Measurements from ENCODE around the gene PDE1C. TPM values are rescaled to one million over a fixed set of nuclear protein-coding genes. Genes with fewer than 3 reads are reported as not detected.

Gene PDE1C
- total RNA-seq, 1 experiment from 2014 or later, result 14.1 TPM

DNA sequence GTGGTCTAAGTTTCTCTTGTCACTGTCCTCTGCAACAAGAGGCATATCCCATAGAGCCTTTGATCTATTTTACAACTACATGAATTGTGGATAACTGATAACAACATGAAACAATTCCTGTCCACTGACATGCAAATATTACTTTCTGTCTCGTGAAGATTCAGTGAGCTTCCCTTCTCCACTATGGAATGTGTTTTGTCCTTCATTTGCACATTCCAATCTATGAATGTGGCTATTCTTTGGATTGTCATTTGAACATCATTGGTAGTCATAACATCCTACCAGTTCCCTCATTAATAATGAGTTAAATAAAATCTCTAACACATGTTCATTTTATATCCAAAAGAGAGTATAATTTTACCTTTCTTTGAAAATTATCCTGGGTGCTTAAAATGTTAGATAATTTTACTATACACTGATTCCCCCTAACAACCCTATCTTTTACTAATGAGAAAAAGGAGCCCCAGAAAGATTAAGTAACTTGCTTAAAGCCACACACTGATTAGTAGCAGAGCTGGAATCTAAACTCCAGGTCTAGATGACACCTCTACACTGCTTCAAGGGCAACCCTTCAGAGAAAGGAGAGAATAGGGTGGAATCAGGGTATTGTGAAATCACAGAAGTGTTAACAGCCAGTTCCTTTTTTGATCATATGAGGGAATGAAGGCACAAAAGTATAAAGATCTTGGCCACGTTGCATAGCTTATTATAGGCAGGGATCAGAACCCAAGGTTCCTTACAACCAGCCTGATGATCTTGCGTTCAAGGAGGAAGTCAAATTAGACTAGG, 39.1 kb downstream of the PDE1C start:
- H3K4me2 ChIP-seq (ENCODE audit: low read length), result no peak overlapping the region
- no peaks in the 10 kb centered on the region for H3K9me3 ChIP-seq (ENCODE audit: low read length)
- peaks cover 28% of the 10 kb centered on the region for H3K4me1 ChIP-seq (ENCODE audit: insufficient read depth, low read length)
- no peak overlapping the region for H3K4me3 ChIP-seq (ENCODE audit: low read length)
- DNase-seq, result no peak
- no peaks in the 10 kb centered on the region for H3K36me3 ChIP-seq (ENCODE audit: low read depth, low read length)
- ChIA-PET CTCF (no interaction called here), POLR2A (ENCODE audit: unreplicated experiment) (no interaction called here)
- no peaks in the 10 kb centered on the region for H3K9me2 ChIP-seq (replicated peaks; ENCODE audit: low read length)
- H3F3A ChIP-seq (ENCODE audit: low read length, unreplicated experiment), result no peaks in the 10 kb centered on the region
- H3K27me3 ChIP-seq (ENCODE audit: low read length), result no peaks in the 10 kb centered on the region
- no peak overlapping the region for H2AFZ ChIP-seq (ENCODE audit: low read length)
- ATAC-seq, result no peak
- H4K20me1 ChIP-seq (ENCODE audit: low read length), result no peaks in the 10 kb centered on the region
- TF ChIP-seq, protein P1, sequence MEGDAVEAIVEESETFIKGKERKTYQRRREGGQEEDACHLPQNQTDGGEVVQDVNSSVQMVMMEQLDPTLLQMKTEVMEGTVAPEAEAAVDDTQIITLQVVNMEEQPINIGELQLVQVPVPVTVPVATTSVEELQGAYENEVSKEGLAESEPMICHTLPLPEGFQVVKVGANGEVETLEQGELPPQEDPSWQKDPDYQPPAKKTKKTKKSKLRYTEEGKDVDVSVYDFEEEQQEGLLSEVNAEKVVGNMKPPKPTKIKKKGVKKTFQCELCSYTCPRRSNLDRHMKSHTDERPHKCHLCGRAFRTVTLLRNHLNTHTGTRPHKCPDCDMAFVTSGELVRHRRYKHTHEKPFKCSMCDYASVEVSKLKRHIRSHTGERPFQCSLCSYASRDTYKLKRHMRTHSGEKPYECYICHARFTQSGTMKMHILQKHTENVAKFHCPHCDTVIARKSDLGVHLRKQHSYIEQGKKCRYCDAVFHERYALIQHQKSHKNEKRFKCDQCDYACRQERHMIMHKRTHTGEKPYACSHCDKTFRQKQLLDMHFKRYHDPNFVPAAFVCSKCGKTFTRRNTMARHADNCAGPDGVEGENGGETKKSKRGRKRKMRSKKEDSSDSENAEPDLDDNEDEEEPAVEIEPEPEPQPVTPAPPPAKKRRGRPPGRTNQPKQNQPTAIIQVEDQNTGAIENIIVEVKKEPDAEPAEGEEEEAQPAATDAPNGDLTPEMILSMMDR (conservative IDR thresholded peaks at IDR 0.05; ENCODE audit: low read depth, low read length), result no peak
- TF ChIP-seq EZH2phosphoT487 (IDR thresholded peaks at IDR 0.05; ENCODE audit: borderline replicate concordance, low read length) (no peak), EZH2 (IDR thresholded peaks at IDR 0.05; ENCODE audit: low read length, unreplicated experiment) (no peak)
- H3K79me2 ChIP-seq (ENCODE audit: low read length), result no peaks in the 10 kb centered on the region
- no peak overlapping the region for H3K9ac ChIP-seq (ENCODE audit: low read length)
- H3K27ac ChIP-seq (ENCODE audit: low read length), result no peak overlapping the region
- no TSS peak for BruUV-seq (replicated peaks)
- intact Hi-C loops (cut with micrococcal nuclease), result no loop called here

- H3K27me3 ChIP-seq (ENCODE audit: low read length), result no peaks in the 10 kb centered on the region
- H3K36me3 ChIP-seq (ENCODE audit: low read depth, low read length), result no peaks in the 10 kb centered on the region
- DNase-seq (no peak), ATAC-seq (no peak)
- CTCF ChIA-PET, result no interaction called here
- H3K4me2 ChIP-seq (ENCODE audit: low read length), result no peak overlapping the region
- no peak overlapping the region for H3K27ac ChIP-seq (ENCODE audit: low read length)
- no peaks in the 10 kb centered on the region for H3K79me2 ChIP-seq (ENCODE audit: low read length)
- intact Hi-C loops (cut with micrococcal nuclease), result no loop called here
- no peak overlapping the region for H3K9ac ChIP-seq (ENCODE audit: low read length)
- BruUV-seq (replicated peaks), result no TSS peak
- H2AFZ ChIP-seq (ENCODE audit: low read length), result no peak overlapping the region
- H3K9me2 ChIP-seq (replicated peaks; ENCODE audit: low read length), result no peaks in the 10 kb centered on the region
- H3F3A ChIP-seq (ENCODE audit: low read length, unreplicated experiment), result no peaks in the 10 kb centered on the region
- no peaks in the 10 kb centered on the region for H3K4me1 ChIP-seq (ENCODE audit: insufficient read depth, low read length)
- POLR2A ChIA-PET (ENCODE audit: unreplicated experiment), result no interaction called here
- H3K4me3 ChIP-seq (ENCODE audit: low read length), result no peak overlapping the region
- TF ChIP-seq EZH2 (IDR thresholded peaks at IDR 0.05; ENCODE audit: low read length, unreplicated experiment), result no peak
- no peak for TF ChIP-seq EZH2phosphoT487 (IDR thresholded peaks at IDR 0.05; ENCODE audit: borderline replicate concordance, low read length)
- TF ChIP-seq, protein P1 (conservative IDR thresholded peaks at IDR 0.05; ENCODE audit: low read depth, low read length), result no peak
- no peaks in the 10 kb centered on the region for H4K20me1 ChIP-seq (ENCODE audit: low read length)
- H3K9me3 ChIP-seq (ENCODE audit: low read length), result no peaks in the 10 kb centered on the region
Observed at GRCh38 chr7:32026083-32026425, 44.2 kb downstream of the PDE1C start.

DNA sequence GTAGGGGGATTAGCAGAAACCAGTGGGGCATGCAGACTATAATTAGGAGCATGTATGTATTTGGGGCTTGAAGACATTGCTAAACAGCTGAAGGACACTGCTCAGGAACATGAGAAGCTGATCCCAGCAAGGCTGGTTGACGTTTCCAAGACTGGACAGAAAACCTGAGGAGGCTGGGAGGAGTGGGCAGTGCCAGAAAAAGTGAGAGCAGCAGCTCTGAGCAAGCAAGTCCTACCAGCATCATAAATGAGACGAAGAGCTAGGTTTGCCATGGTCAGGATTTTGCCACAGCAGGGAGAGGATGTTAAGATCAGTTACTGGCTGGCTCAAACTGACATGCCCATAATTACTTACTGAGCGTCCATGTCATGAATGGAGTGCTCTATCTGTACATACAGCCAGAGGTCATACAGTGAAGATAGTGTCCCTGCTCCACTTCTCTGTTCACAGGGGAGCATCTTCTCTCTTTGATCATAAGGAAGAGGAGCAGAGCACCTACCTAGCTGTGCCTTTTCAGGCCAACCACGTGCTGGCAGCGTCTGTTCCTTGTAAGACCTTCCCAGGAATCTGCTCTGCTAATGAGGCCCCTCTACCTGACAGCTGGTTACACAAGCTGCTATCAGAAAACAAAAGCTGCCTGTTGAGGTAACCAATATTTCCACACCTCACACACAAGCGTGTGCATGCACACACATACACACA, 44.7 kb downstream of the PDE1C start:
- Histone ChIP-seq H3K4me2 (ENCODE audit: low read length) (no peak overlapping the region), H3K27ac (ENCODE audit: low read length) (no peak overlapping the region), H3F3A (ENCODE audit: low read length, unreplicated experiment) (no peaks in the 10 kb centered on the region), H3K9ac (ENCODE audit: low read length) (no peak overlapping the region), H3K36me3 (ENCODE audit: low read depth, low read length) (no peaks in the 10 kb centered on the region), H3K4me3 (ENCODE audit: low read length) (no peak overlapping the region), H2AFZ (ENCODE audit: low read length) (no peak overlapping the region), H3K27me3 (ENCODE audit: low read length) (no peaks in the 10 kb centered on the region), H3K4me1 (ENCODE audit: insufficient read depth, low read length) (no peaks in the 10 kb centered on the region), H4K20me1 (ENCODE audit: low read length) (no peaks in the 10 kb centered on the region), H3K79me2 (ENCODE audit: low read length) (no peaks in the 10 kb centered on the region), H3K9me2 (replicated peaks; ENCODE audit: low read length) (no peaks in the 10 kb centered on the region), H3K9me3 (ENCODE audit: low read length) (no peaks in the 10 kb centered on the region)
- intact Hi-C loops (cut with micrococcal nuclease), result no loop called here
- no TSS peak for BruUV-seq (replicated peaks)
- TF ChIP-seq, protein P1 (conservative IDR thresholded peaks at IDR 0.05; ENCODE audit: low read depth, low read length), result no peak
- TF ChIP-seq EZH2 (IDR thresholded peaks at IDR 0.05; ENCODE audit: low read length, unreplicated experiment), result no peak
- no peak for TF ChIP-seq EZH2phosphoT487 (IDR thresholded peaks at IDR 0.05; ENCODE audit: borderline replicate concordance, low read length)
- no peak for ATAC-seq
- ChIA-PET POLR2A (ENCODE audit: unreplicated experiment) (no interaction called here), CTCF (no interaction called here)
- no peak for DNase-seq
